Neural cell (in vitro differentiated cells): ENCODE measurements around the gene GPR84.

Source experiments
- RAD21 ChIP-seq: fragments of 450-650 bp; conservative IDR thresholded peaks from 2 replicates; pipeline ENCODE4 v1.6.1; 2014; ENCODE audit warnings: antibody characterized with exemption, mild to moderate bottlenecking, moderate library complexity
- TF ChIP-seq, protein P1 (sequence below): fragments of 450-650 bp; IDR thresholded peaks from 2 replicates; pipeline ENCODE4 v1.5.1; 2014; ENCODE audit warnings: antibody characterized with exemption, mild to moderate bottlenecking, moderate library complexity; ENCODE audit not compliant: poor library complexity, severe bottlenecking

DNA sequence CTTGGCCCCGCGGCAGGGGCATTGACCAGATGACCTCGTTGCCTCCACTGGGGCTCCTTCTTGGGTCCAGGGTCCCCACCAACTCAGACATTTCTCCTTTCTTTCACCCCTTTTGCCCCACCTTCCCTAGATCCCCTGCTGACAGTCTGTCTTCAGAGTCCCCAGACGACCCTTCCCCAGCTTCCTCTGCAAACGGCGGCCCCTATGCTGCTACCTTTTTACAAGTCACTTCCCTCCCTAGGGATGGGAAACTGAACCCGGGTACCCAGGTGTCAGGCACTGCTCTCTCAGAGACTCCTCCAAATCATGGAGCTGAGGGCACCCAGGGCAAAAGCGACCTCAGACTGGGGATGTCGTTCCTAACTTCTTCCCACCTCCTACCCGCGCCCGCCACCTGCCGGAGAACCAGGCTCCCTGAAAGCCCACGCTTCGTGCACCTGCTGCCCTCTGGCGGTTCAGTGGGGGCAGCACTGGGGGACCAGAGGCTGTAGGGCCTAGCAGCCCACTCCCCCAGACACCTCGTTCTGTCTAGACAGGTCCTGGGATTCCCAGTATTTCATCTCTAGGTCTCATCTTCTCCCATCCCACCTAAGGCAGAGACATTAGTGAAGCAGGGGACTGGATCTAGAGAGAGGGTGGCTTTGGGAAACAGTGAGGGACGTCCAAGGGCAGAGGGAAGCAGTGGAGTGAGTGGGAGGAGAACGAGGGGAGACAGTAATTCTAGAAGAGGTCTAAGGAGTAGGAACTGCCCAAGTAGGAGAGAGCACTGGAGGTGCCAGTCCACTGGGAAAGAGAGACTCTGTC lies 15.3 kb upstream of the GPR84 start:
- TF ChIP-seq, protein P1, sequence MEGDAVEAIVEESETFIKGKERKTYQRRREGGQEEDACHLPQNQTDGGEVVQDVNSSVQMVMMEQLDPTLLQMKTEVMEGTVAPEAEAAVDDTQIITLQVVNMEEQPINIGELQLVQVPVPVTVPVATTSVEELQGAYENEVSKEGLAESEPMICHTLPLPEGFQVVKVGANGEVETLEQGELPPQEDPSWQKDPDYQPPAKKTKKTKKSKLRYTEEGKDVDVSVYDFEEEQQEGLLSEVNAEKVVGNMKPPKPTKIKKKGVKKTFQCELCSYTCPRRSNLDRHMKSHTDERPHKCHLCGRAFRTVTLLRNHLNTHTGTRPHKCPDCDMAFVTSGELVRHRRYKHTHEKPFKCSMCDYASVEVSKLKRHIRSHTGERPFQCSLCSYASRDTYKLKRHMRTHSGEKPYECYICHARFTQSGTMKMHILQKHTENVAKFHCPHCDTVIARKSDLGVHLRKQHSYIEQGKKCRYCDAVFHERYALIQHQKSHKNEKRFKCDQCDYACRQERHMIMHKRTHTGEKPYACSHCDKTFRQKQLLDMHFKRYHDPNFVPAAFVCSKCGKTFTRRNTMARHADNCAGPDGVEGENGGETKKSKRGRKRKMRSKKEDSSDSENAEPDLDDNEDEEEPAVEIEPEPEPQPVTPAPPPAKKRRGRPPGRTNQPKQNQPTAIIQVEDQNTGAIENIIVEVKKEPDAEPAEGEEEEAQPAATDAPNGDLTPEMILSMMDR: peak; percentile 100
- peak; percentile 88 for TF ChIP-seq RAD21
